ENCODE results near the gene NELL1. TPM values are rescaled to one million over a fixed set of nuclear protein-coding genes. Genes with fewer than 3 reads are reported as not detected.

Gene NELL1
- total RNA-seq, 1 experiment from 2014 or later, result 0.22 TPM

GRCh38 chr11:20623252-20623651, 46.1 kb upstream of the NELL1 start:
- Histone ChIP-seq H4K20me1 (ENCODE audit: control insufficient read depth, insufficient read depth, insufficient read length) (no peaks in the 10 kb centered on the region), H3K9me3 (ENCODE audit: control insufficient read depth, low read depth, low read length) (no peaks in the 10 kb centered on the region), H3K79me1 (ENCODE audit: insufficient read depth, low read depth, low read length, poor library complexity, severe bottlenecking) (no peaks in the 10 kb centered on the region), H3K18ac (ENCODE audit: insufficient read length, low read depth, low read length) (no peak overlapping the region), H3K4me2 (ENCODE audit: insufficient read depth, insufficient read length, low read length) (no peak overlapping the region), H3K79me2 (ENCODE audit: insufficient read depth, low read length) (no peaks in the 10 kb centered on the region), H2BK120ac (ENCODE audit: low read depth, low read length, poor library complexity, severe bottlenecking) (no peak overlapping the region), H3K27ac (ENCODE audit: insufficient read length, low read depth, low read length) (no peak overlapping the region), H3K27me3 (ENCODE audit: insufficient read depth, low read length) (no peaks in the 10 kb centered on the region), H4K8ac (replicated peaks; ENCODE audit: insufficient read length, low read depth, low read length) (no peak overlapping the region), H2BK20ac (ENCODE audit: low read depth, low read length, poor library complexity, severe bottlenecking) (no peak overlapping the region), H4K91ac (ENCODE audit: insufficient read length, low read depth, low read length) (no peak overlapping the region), H2AFZ (ENCODE audit: low read length) (no peak overlapping the region), H2BK12ac (ENCODE audit: insufficient read length, low read depth, low read length) (no peak overlapping the region), H4K5ac (ENCODE audit: insufficient read length, low read depth, low read length) (no peak overlapping the region), H3K23me2 (ENCODE audit: insufficient read length, low read depth, low read length, poor library complexity, severe bottlenecking) (no peaks in the 10 kb centered on the region), H3T11ph (ENCODE audit: low read length) (no peak overlapping the region), H3K23ac (ENCODE audit: insufficient read length, low read depth, low read length) (no peak overlapping the region), H3K4ac (ENCODE audit: low read depth, low read length) (no peak overlapping the region), H2BK15ac (ENCODE audit: low read depth, low read length) (no peak overlapping the region), H3K14ac (ENCODE audit: insufficient read depth, low read length) (no peak overlapping the region; the same call in 1 of the 2 replicates), H2AK5ac (ENCODE audit: insufficient read length, low read length) (no peak overlapping the region), H3K56ac (ENCODE audit: insufficient read length, low read depth, low read length) (no peak overlapping the region), H3K9ac (ENCODE audit: extremely low read depth, insufficient read length, low read length) (no peak overlapping the region), H2BK5ac (ENCODE audit: insufficient read length, low read length) (no peak overlapping the region), H3K4me1 (ENCODE audit: insufficient read depth, low read length) (peaks cover 12% of the 10 kb centered on the region; the same call in 1 of the 2 replicates)
- Mint-ChIP-seq H3K36me3 (ENCODE audit: insufficient read depth in 1 of 3, low read depth in 3 of 3) (no peaks in the 10 kb centered on the region), H3K9me3 (no peaks in the 10 kb centered on the region), H3K4me3 (no peak overlapping the region), H3K27ac (peak overlapping the region in 1 of 3 experiments; percentile 50; a peak in 1 of 7 replicates), H3K27me3 (ENCODE audit: low read depth) (peaks cover 12% of the 10 kb centered on the region; the same call in 1 of the 2 replicates), H3K4me1 (peaks cover 31 to 32% of the 10 kb centered on the region in 2 experiments)
- DNase-seq, result no peak
- no peak for TF ChIP-seq CTCF (conservative IDR thresholded peaks at IDR 0.05)
- WGBS (ENCODE audit: extremely low coverage, insufficient read length, low lambda C conversion rate), result no CpG with 5 or more reads among the region's 4 CpGs

All from H9 (cell line).